Osteocyte (in vitro differentiated cells): ENCODE data around the gene FOXC2. TPM values are rescaled to one million over a fixed set of nuclear protein-coding genes. Genes with fewer than 3 reads are reported as not detected.

ENCODE experiments used
- DNase-seq: peaks from one replicate; pipeline ENCODE4 v3.0.0; 2021; ENCODE audit warnings: mixed read lengths; ENCODE audit not compliant: unreplicated experiment; ENCODE audit errors: extremely low spot score
- H3K27ac Mint-ChIP-seq: one replicate; pipeline ENCODE4 v1.8.0; 2021; ENCODE audit warnings: mild to moderate bottlenecking, mixed read lengths; ENCODE audit not compliant: unreplicated experiment
- H3K27me3 Mint-ChIP-seq: one replicate; pipeline ENCODE4 v1.8.0; 2021; ENCODE audit warnings: mixed read lengths; ENCODE audit not compliant: unreplicated experiment
- H3K36me3 Mint-ChIP-seq: one replicate; pipeline ENCODE4 v1.8.0; 2021; ENCODE audit warnings: mixed read lengths; ENCODE audit not compliant: unreplicated experiment
- H3K4me1 Mint-ChIP-seq: one replicate; pipeline ENCODE4 v1.8.0; 2021; ENCODE audit warnings: mixed read lengths; ENCODE audit not compliant: unreplicated experiment
- H3K4me3 Mint-ChIP-seq: one replicate; pipeline ENCODE4 v1.8.0; 2021; ENCODE audit warnings: mild to moderate bottlenecking, moderate library complexity, mixed read lengths; ENCODE audit not compliant: unreplicated experiment
- H3K9me3 Mint-ChIP-seq: one replicate; pipeline ENCODE4 v1.8.0; 2021; ENCODE audit warnings: mixed read lengths; ENCODE audit not compliant: unreplicated experiment
- CTCF ChIP-seq: fragments of 200-600 bp; sonication (generic); IDR thresholded peaks from 2 replicates; pipeline ENCODE4 v1.5.0; 2021; ENCODE audit warnings: antibody characterized with exemption, mild to moderate bottlenecking, moderate library complexity
- total RNA-seq: library from RNA; stranded (reverse); gene quantifications from 2 replicates; pipeline ENCODE4 v1.2.1, GENCODE V29; 2021

The FOXC2 gene
- total RNA-seq, 1 donor from 2014 or later, result 93.4 TPM

- no peak for TF ChIP-seq CTCF
- Mint-ChIP-seq H3K4me1 (no peaks in the 10 kb centered on the region), H3K27me3 (peaks cover 21% of the 10 kb centered on the region), H3K9me3 (no peaks in the 10 kb centered on the region), H3K36me3 (peaks cover 2% of the 10 kb centered on the region), H3K27ac (no peak overlapping the region), H3K4me3 (no peak overlapping the region)
- DNase-seq, result no peak
These were observed 36.1 kb upstream of the FOXC2 start for GRCh38 chr16:86530251-86531190.

GRCh38 chr16:86531191-86531545, 35.5 kb upstream of the FOXC2 start:
- no peak overlapping the region for H3K27ac Mint-ChIP-seq
- no peaks in the 10 kb centered on the region for H3K4me1 Mint-ChIP-seq
- H3K27me3 Mint-ChIP-seq, result peaks cover 18% of the 10 kb centered on the region
- peaks cover 6% of the 10 kb centered on the region for H3K36me3 Mint-ChIP-seq
- DNase-seq, result no peak
- no peak for TF ChIP-seq CTCF
- H3K9me3 Mint-ChIP-seq, result no peaks in the 10 kb centered on the region
- no peak overlapping the region for H3K4me3 Mint-ChIP-seq

- Mint-ChIP-seq H3K4me1 (no peaks in the 10 kb centered on the region), H3K9me3 (no peaks in the 10 kb centered on the region), H3K27me3 (peaks cover 13% of the 10 kb centered on the region), H3K4me3 (no peak overlapping the region), H3K36me3 (peaks cover 6% of the 10 kb centered on the region), H3K27ac (no peak overlapping the region)
- TF ChIP-seq CTCF, result no peak
- DNase-seq, result no peak
These were observed 34.7 kb upstream of the FOXC2 start for GRCh38 chr16:86531641-86532525.

GRCh38 chr16:86532526-86532815, 34.2 kb upstream of the FOXC2 start:
- H3K4me3 Mint-ChIP-seq, result no peak overlapping the region
- TF ChIP-seq CTCF, result no peak

GRCh38 chr16:86533076-86533475, 33.6 kb upstream of the FOXC2 start:
- H3K27ac Mint-ChIP-seq, result no peak overlapping the region
- H3K27me3 Mint-ChIP-seq, result peaks cover 6% of the 10 kb centered on the region
- no peaks in the 10 kb centered on the region for H3K4me1 Mint-ChIP-seq
- no peaks in the 10 kb centered on the region for H3K9me3 Mint-ChIP-seq
- H3K36me3 Mint-ChIP-seq, result peaks cover 4% of the 10 kb centered on the region
- no peak for TF ChIP-seq CTCF
- no peak for DNase-seq
- H3K4me3 Mint-ChIP-seq, result no peak overlapping the region

More at GRCh38 chr16:86532526-86532815, 34.2 kb upstream of the FOXC2 start:
- H3K4me1 Mint-ChIP-seq, result no peaks in the 10 kb centered on the region
- H3K27ac Mint-ChIP-seq, result no peak overlapping the region
- no peaks in the 10 kb centered on the region for H3K9me3 Mint-ChIP-seq
- H3K27me3 Mint-ChIP-seq, result peaks cover 12% of the 10 kb centered on the region
- peaks cover 6% of the 10 kb centered on the region for H3K36me3 Mint-ChIP-seq
- no peak for DNase-seq
